ENCODE data around the gene SPATA9.

SPATA9 gene

GRCh38 chr5:95682891-95683290, at the start of gene SPATA9:
SPATA9 (minus strand) TSS chr5:95682991; CDS start chr5:95682854, 137 bp downstream.
- no peak for DNase-seq

- peak; percentile 16 for DNase-seq
Measured at GRCh38 chr5:95731571-95732554, 49.1 kb upstream of the SPATA9 start.

GRCh38 chr5:95730730-95731570, 48.2 kb upstream of the SPATA9 start, which contains the start of gene RHOBTB3:
RHOBTB3 (plus strand) TSS chr5:95731336; CDS start chr5:95731683, 347 bp downstream.
- peak; percentile 28 for DNase-seq

DNA sequence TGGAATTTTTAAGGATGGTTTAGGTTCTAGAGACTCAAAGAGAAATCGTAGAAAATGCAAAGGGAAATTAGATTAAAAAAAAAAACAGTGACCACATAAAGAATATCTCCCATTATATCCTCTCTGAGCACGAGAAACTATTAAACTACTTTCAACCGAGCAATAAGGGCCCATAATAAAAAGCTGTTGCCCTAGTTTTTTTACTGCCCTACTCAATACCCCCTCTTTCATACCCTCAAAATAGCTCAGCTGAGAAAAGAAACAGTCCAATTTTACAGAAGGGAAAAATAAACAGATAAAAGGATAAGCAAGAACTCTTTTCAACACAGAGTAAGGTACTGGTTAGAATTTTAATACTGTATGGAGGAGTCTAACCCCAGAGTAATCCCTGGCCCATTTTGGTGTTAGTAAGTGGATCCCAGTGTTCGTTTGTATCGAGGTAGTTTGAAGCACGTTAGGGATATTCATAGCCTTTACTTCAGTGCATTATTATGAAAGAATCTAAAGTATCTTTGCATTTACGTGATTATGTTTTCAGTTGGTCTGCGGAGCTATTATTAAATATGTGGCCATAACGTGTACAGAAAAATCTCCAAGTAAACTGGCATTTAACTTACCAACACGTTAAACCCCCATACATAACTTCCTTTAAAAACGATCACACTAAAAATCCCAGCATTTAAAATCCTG, 47.4 kb upstream of the SPATA9 start:
- no peak for DNase-seq

DNA sequence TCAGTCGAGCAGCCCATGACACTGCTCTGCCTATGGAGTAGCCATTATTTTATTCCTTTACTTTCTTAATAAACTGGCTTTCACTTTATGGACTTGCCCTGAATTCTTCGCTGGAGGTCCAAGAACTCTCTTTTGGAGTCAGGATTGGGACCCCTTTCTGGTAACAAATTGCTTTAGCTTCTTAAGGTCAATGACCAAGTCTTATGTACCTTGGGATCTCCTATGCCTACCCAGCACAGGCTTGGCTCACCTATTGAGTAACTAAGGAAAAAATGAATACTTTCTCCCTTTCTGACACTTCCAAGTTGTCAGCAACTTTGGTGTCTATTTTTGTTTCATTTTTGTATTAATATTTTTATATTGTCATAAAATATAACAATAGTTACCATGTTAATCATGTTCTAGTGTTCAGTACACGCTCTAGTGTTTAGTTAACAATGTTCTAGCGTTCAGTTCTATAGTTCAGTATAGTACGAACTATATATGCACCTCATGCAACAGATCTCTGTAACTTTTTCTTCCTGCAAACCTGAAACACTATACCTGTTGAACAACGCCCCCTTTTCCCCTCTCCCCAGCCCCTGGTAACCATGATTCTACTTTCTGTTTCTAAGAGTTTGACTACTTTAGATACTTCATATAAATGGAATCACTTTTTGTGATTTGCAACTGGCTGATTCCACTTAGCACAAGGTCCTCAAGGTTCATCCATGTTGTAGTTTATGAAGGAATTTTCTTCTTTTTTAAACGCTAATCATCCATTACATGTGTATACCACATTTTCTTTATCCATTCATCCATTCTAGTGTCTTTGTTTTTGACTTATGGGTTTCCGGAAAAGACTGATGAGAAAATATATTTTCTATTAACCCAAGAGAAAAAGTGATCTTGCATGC, 46.6 kb upstream of the SPATA9 start:
- no peak for DNase-seq

DNA sequence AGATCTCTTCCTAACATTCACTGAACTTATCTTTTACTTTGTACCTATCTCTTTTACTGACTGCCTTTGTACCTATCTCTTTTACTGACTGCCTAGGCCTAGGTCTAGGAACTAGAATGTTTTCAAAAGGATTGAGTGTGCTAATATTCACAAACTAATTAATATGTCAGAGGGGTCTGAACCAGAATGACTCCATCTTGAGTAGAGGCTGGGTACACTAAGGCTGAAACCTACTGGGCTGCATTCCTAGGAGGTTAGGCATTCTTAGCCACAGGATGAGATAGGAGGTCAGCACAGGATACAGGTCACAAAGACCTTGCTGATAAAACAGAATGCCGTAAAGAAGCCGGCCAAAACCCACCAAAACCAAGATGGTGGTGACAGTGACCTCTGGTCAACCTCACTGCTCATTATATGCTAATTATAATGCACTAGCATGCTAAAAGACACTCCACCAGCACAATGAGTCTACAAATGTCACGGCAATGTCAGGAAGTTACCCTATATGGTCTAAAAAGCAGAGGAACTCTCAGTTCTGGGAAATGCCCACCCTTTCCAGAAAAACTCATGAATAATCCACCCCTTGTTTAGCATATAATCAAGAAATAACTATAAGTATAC, 45.8 kb upstream of the SPATA9 start:
- DNase-seq: no peak

DNA sequence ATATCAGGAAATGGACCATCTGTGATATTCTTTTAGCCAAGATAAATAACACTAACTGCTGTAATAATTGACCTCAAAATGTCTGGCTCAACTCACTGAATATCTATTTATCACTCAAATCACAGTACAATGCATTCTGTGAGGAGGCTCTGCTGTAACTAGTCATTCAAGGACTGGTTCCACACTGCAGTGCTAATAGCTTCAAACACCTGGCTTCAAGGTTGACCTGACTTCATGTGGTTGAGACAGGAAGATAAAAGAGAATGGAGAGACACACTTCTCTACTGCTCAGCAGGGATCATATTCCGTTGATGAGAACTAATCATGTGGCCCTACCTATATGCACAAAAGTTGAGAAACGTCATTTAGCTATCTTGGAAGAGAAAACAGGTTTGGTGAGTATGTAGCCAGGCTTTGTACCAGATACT, 45.0 kb upstream of the SPATA9 start:
- DNase-seq: no peak

DNA sequence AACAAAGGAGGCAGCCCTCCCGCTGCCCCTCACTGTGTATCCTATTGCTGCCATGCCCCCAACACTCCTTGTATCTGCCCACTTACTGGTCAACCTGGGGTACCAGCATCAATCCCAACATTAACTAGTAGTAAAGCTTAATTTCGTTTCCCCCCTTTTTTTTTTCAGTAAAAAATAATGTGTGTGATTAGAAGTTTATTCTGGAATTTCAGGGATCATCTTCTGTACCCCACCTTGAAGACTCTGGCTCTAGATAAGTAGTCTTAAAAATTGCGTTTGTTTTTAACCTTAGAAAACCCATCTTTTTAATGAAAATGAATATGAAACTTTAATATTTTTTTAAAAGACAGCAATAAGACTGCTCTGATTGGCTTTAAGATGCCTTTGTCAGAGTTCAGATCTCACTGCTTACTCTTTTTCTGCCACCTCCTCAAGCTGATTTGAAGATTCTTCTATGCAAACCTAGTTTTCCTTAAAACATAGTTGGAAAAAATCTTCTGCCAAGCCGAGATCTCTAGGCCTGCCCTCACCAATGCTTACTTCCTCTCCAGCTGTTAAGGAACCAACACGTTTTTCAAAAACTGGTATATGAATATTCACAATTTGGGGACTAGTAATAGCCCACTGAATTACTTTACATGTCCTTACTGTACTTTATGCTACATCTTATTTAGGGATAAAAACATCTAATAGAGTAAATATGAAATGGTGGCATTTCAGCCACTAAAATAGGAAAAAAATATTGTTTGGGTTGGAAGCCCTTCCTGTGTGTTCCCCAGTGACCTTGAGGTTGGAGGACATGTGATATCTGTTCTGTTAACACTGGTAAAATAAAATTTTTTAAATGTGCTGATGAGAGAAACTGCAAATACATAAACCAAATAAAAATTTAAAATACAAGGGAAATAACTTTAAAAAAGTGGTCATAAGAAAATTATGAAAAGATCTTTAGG, 44.3 kb upstream of the SPATA9 start:
- DNase-seq: no peak

GRCh38 chr5:95725937-95726810, 43.4 kb upstream of the SPATA9 start:
- no peak for DNase-seq

DNA sequence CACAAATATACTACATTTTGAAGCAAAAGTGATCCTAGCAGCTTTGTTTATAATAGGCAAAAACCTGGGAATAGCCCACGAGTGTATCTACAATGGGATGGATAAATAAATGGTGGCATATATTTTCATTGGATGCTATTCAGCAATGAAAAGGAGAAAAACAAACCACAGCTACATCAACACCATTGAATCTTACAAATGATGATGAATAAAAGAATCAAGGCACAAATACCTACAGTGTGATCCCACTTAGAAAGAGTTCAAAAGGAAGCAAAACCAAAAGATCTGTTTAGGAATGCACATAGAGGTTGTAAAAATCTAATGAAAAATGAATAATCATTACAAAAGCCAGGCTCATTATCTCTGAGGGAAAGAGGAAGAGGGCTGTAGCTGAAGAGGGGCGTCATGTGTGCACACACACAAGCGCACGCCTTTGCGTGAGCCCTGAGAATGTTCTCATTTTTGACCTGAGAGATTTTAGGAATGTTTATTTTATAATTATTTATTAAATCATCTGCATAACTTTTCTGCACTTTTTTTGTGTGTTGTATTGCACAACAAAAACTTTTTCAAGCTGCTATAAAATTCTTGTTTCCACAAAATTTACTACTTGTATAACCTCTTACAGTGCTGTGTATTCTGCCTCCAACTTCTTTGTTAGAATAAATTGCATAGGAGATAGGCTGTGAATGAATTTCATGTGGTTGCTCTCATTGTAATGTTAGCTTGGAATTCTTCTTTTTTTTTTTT, 42.5 kb upstream of the SPATA9 start:
- DNase-seq: no peak

DNA sequence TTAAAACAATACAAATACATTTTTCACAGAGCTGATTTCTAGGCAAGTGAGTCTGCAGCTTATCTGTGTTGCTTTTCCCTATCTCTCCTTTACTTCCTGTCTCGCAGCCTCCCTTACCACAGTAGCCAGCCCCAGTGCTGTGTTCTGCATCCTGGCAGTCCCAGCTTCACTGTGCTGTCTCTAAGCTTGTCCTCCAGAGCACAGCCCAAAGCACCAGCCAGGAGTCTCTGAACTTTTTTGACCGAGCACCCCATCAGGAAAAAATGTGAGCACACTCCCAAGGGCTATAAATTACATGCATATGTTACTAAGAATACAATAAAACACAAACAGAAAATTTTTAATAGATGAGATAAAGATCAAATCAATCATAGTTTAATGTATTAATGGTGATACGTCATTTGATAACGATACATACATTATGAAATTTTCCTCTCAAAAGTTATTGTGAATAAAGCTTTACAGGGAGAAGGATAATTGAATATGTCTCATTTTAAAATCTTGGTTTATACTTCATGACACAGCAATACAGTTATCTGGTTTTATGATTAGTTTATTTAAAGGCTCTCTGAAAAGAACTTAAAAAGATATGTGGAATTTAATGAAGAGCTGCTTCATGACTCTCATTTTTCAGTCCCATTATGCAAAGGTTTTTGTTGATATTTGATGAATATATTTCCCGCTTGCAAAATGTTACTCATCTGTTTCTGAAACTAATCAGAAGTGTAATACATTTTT, 41.0 kb upstream of the SPATA9 start:
- DNase-seq: no peak

DNA sequence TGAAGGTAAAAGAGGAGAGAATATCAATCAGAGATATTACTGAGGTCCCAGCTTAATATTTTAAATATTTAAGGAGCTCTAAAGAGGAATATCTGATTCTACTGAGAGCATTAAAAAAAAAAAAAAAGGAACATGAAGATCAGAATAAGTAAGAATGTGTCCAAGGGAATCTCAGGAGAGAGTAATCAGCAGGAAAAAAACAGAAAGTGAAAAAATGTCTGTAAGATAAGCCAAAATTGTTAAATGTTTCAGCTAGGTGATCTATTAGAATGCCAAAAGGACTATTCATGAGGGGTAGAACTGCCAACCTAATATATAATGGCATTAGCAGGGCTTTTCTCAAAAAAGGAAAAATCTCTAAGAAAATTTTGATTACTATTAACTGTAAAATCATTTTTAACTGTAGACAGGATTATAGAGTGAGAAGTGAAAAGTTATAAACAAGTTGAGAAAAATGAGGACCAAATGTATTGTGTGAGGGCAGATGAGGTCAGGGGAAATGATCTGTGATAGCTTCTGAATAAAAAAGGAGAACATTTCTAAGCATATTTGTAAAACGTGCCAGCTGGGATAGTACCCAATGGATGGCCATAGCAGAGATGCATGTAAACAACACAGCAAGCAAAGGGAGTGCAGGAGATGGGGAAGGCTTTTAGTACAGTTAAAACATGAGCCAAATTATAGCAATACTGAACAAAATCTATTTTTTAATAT, 38.9 kb upstream of the SPATA9 start:
- DNase-seq: no peak

DNA sequence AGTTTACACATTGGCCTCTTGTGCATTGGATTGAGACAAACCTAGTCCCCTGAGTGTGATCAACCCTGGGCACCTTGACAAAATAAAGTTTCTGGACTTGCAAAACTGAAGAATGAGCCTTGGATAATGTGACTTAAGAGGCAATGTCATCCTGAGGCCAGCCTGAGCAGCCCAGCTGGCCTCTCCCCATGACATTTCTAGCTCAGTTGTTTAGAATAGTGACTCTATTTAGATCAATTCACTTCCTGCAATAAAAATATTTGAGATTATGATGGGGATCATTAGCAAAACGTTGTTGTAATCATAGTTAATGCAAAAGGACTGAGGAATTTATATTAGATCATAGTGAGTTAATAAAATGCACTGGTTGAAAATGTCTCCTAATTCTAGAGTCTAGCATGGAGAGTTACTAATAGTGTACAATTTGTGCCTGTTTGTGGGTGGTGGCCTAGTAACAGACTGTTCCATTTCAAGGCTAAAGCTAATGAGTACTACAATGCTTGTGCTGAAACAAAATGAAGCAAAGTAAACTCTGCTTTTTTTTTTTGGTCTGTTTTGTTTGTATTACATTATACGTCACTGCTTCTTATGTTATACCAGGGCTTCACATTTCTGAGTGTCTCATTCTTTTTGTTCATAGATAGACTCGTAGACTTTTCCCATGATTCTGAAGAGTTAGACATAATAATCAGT, 37.4 kb upstream of the SPATA9 start:
- DNase-seq: no peak

GRCh38 chr5:95718738-95719137, 35.9 kb upstream of the SPATA9 start:
- DNase-seq: no peak

DNA sequence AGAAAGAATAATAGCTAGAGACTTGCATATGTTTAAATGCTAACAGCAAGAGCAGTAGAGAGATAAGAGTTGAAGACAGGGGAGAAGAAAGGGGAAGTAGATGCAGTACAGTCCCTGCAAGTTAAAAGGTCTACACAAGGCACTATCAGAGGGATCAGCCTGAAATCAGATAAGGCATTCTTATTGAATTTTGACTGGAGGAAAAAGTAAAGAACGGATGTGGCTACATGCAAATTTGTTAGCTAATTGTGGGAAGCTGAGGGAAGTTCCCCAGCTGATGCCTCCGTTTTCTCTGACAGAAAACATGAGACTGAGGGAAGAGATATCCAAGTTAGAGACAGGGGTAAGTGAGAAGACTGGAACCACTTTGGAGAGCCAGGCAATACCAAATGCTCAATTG, 35.4 kb upstream of the SPATA9 start:
- DNase-seq: peak; percentile 54

DNA sequence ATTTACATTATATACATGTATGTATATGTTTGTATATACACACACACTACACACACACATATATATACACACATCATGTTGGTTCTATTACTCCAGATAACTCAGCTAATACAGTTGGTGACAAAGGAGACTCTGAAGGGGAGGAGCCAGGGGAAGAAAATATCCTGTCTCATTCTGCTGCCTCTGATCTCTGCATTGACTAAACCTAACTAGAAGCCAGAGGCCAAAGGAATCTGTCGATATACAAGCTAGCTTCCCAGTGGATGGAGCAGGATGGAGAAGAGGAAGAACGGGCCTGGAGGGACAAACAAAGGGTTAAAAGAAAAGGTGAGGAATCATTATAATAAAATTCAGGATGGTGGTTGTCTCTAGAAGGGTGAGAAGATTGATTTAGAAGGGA, 34.6 kb upstream of the SPATA9 start:
- DNase-seq: no peak

Measured in CD4-positive, alpha-beta T cell treated with Interleukin-10 for 1 hour (primary cell).